ENCODE data around the gene CCDC33. TPM values are rescaled to one million over a fixed set of nuclear protein-coding genes. Genes with fewer than 3 reads are reported as not detected.

Gene CCDC33
- 4.3 TPM for polyA plus RNA-seq (2013, experiment 1 of 2)
- 4.1 TPM for polyA plus RNA-seq (2013, experiment 2 of 2)

- Histone ChIP-seq H3K4me3 (ENCODE audit: low read length) (no peak within 1 kb of the TSS), H3K9ac (ENCODE audit: low read depth, low read length) (no peak within 1 kb of the TSS), H3K27ac (ENCODE audit: low read depth, low read length) (no peak within 1 kb of the TSS), H3K4me1 (ENCODE audit: insufficient read depth, low read length) (peaks cover 21% of the 10 kb centered on the region; the same call in 1 of the 2 replicates), H3K9me3 (ENCODE audit: insufficient read depth, low read depth, low read length) (no peaks in the 10 kb centered on the region), H3K27me3 (ENCODE audit: insufficient read depth, low read length) (no peaks in the 10 kb centered on the region), H3K36me3 (ENCODE audit: insufficient read depth, low read length) (no peaks in the 10 kb centered on the region)
- whole genome bisulfite sequencing = 90% methylated on average over 6 of the region's 6 CpGs
Observed at GRCh38 chr15:74235962-74236361, at the start of gene CCDC33. Gene CCDC33 (plus strand): TSS chr15:74236326. CDS start chr15:74236720, 394 bp downstream.

DNA sequence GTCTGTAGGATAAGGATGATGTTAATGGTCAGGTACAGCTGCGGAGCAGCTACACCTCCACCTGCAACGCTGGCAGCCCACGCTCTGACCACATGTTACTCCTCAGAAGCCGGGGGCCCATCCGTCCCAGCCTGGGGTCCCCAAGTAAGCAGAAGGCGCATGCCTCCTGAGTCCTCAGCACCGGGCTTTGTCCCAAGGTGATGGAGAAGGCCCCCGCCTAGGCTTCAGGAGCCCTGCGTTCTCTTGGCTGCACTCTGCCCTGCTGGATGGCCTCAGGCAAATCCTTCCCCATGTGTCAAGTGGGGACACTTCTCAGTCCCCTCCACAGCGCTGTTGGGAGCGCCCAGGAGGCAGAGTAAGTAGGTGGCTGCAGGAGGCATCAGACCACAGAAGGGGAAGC lies 47.9 kb upstream of the CCDC33 start:
- no peaks in the 10 kb centered on the region for H3K36me3 ChIP-seq (ENCODE audit: insufficient read depth, low read length)
- no peak overlapping the region for H3K9ac ChIP-seq (ENCODE audit: low read depth, low read length)
- no peaks in the 10 kb centered on the region for H3K27me3 ChIP-seq (ENCODE audit: insufficient read depth, low read length)
- no peaks in the 10 kb centered on the region for H3K9me3 ChIP-seq (ENCODE audit: insufficient read depth, low read depth, low read length)
- no peak overlapping the region for H3K4me3 ChIP-seq (ENCODE audit: low read length)
- H3K4me1 ChIP-seq (ENCODE audit: insufficient read depth, low read length) = no peaks in the 10 kb centered on the region
- 93% methylated on average over 11 of the region's 11 CpGs for WGBS
- H3K27ac ChIP-seq (ENCODE audit: low read depth, low read length) = no peak overlapping the region

- H3K4me3 ChIP-seq (ENCODE audit: low read length) = no peak overlapping the region
- H3K27ac ChIP-seq (ENCODE audit: low read depth, low read length) = no peak overlapping the region
- no peak overlapping the region for H3K9ac ChIP-seq (ENCODE audit: low read depth, low read length)
- no peaks in the 10 kb centered on the region for H3K9me3 ChIP-seq (ENCODE audit: insufficient read depth, low read depth, low read length)
- no peaks in the 10 kb centered on the region for H3K27me3 ChIP-seq (ENCODE audit: insufficient read depth, low read length)
- H3K4me1 ChIP-seq (ENCODE audit: insufficient read depth, low read length) = no peaks in the 10 kb centered on the region
- WGBS = 93% methylated on average over 3 of the region's 3 CpGs
- no peaks in the 10 kb centered on the region for H3K36me3 ChIP-seq (ENCODE audit: insufficient read depth, low read length)
Observed at GRCh38 chr15:74191798-74192197, 44.3 kb upstream of the CCDC33 start.

DNA sequence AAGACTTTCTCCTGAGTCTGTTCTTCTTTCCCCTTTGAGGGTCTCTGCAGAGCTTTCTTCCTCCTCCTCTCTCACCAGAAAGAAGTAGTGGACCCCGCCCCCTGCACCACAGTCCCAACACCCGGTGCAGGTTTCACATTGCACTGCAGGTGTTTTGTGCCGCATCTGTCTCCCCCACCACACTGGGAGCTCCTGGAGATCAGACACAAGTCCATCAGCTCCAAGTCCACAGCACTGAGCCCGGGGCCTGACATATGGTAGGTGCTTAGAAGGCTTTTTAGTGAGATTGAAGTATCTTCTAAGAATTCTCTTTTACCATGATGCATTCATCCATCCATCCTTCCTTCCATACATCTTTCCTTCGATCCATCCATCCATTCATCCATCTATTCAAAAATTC lies 43.4 kb upstream of the CCDC33 start:
- 81% methylated on average over 4 of the region's 5 CpGs for WGBS
- H3K27ac ChIP-seq (ENCODE audit: low read depth, low read length) = no peak overlapping the region
- H3K4me3 ChIP-seq (ENCODE audit: low read length) = no peak overlapping the region
- no peaks in the 10 kb centered on the region for H3K4me1 ChIP-seq (ENCODE audit: insufficient read depth, low read length)
- H3K9me3 ChIP-seq (ENCODE audit: insufficient read depth, low read depth, low read length) = no peaks in the 10 kb centered on the region
- no peak overlapping the region for H3K9ac ChIP-seq (ENCODE audit: low read depth, low read length)
- H3K36me3 ChIP-seq (ENCODE audit: insufficient read depth, low read length) = no peaks in the 10 kb centered on the region
- no peaks in the 10 kb centered on the region for H3K27me3 ChIP-seq (ENCODE audit: insufficient read depth, low read length)

- no peaks in the 10 kb centered on the region for H3K27me3 ChIP-seq (ENCODE audit: insufficient read depth, low read length)
- H3K36me3 ChIP-seq (ENCODE audit: insufficient read depth, low read length) = no peaks in the 10 kb centered on the region
- H3K4me1 ChIP-seq (ENCODE audit: insufficient read depth, low read length) = no peaks in the 10 kb centered on the region
- no peaks in the 10 kb centered on the region for H3K9me3 ChIP-seq (ENCODE audit: insufficient read depth, low read depth, low read length)
- WGBS = 84% methylated on average over 4 of the region's 4 CpGs
- no peak overlapping the region for H3K9ac ChIP-seq (ENCODE audit: low read depth, low read length)
- H3K4me3 ChIP-seq (ENCODE audit: low read length) = no peak overlapping the region
- H3K27ac ChIP-seq (ENCODE audit: low read depth, low read length) = no peak overlapping the region
Observed at GRCh38 chr15:74193299-74193718, 42.8 kb upstream of the CCDC33 start.

- no peaks in the 10 kb centered on the region for H3K27me3 ChIP-seq (ENCODE audit: insufficient read depth, low read length)
- H3K9ac ChIP-seq (ENCODE audit: low read depth, low read length) = no peak overlapping the region
- 83% methylated on average over 6 of the region's 6 CpGs for WGBS
- H3K27ac ChIP-seq (ENCODE audit: low read depth, low read length) = no peak overlapping the region
- H3K9me3 ChIP-seq (ENCODE audit: insufficient read depth, low read depth, low read length) = no peaks in the 10 kb centered on the region
- no peaks in the 10 kb centered on the region for H3K36me3 ChIP-seq (ENCODE audit: insufficient read depth, low read length)
- H3K4me1 ChIP-seq (ENCODE audit: insufficient read depth, low read length) = no peaks in the 10 kb centered on the region
- H3K4me3 ChIP-seq (ENCODE audit: low read length) = no peak overlapping the region
Observed at GRCh38 chr15:74193905-74194304, 42.2 kb upstream of the CCDC33 start.

DNA sequence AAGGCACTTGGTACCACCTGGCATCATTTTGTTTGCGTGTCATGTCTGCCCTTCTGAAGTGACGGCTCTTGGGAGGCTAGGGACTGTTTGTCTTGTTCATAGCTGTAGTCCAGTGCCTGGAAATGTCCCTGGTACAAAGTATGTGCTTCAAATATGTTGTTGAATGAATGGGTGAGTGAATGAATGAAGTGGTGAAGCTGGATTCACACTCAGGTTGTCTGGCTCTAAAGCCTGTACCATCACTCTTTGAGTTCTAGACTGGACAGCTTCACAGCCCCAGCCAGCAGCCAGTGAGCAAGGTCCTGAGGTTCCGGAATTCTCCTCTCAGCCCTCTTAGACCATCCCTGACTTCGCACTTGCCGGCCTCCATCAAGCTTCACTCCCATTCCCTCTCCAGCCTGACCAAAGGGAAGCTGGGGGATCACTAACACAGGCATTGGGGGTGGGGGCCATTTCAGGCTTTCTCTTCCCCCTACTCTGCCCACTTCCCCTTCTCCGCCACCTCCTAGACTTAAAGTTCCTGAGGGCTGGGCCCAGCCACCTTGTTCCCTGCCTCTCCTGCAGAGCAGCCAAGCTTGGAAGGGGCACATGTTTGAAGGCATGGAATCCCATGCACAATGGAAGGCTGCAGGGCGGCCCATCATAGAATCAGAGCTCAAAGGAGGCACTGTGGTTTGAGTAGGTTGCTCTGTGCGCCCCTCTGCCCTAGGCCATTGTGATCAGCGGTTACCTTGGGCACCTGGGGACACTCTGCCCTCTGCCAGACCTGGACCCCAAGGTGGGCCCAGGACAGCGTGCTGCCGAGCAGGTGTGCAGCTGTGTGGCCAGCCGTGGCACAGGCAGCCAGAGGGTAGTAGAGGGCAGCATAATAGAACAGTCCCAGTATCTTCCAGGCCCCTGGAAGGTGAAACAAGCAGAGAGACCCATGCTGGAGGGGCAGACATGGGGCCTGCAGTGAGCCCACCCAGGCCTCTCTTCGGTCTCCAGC lies 41.3 kb upstream of the CCDC33 start:
- H3K27me3 ChIP-seq (ENCODE audit: insufficient read depth, low read length) = no peaks in the 10 kb centered on the region
- H3K27ac ChIP-seq (ENCODE audit: low read depth, low read length) = no peak overlapping the region
- H3K4me3 ChIP-seq (ENCODE audit: low read length) = no peak overlapping the region
- no peaks in the 10 kb centered on the region for H3K4me1 ChIP-seq (ENCODE audit: insufficient read depth, low read length)
- WGBS = 94% methylated on average over 13 of the region's 13 CpGs
- no peaks in the 10 kb centered on the region for H3K36me3 ChIP-seq (ENCODE audit: insufficient read depth, low read length)
- H3K9ac ChIP-seq (ENCODE audit: low read depth, low read length) = no peak overlapping the region
- H3K9me3 ChIP-seq (ENCODE audit: insufficient read depth, low read depth, low read length) = no peaks in the 10 kb centered on the region

GRCh38 chr15:74196175-74196574 lies 40.0 kb upstream of the CCDC33 start:
- no peaks in the 10 kb centered on the region for H3K9me3 ChIP-seq (ENCODE audit: insufficient read depth, low read depth, low read length)
- H3K4me1 ChIP-seq (ENCODE audit: insufficient read depth, low read length) = peaks cover 9% of the 10 kb centered on the region
- no peak overlapping the region for H3K4me3 ChIP-seq (ENCODE audit: low read length)
- H3K9ac ChIP-seq (ENCODE audit: low read depth, low read length) = no peak overlapping the region
- no peaks in the 10 kb centered on the region for H3K36me3 ChIP-seq (ENCODE audit: insufficient read depth, low read length)
- WGBS = 94% methylated on average over 7 of the region's 7 CpGs
- H3K27ac ChIP-seq (ENCODE audit: low read depth, low read length) = no peak overlapping the region
- H3K27me3 ChIP-seq (ENCODE audit: insufficient read depth, low read length) = no peaks in the 10 kb centered on the region

- Histone ChIP-seq H3K4me3 (ENCODE audit: low read length) (no peak overlapping the region), H3K36me3 (ENCODE audit: insufficient read depth, low read length) (no peaks in the 10 kb centered on the region), H3K9ac (ENCODE audit: low read depth, low read length) (no peak overlapping the region), H3K27me3 (ENCODE audit: insufficient read depth, low read length) (no peaks in the 10 kb centered on the region), H3K27ac (ENCODE audit: low read depth, low read length) (no peak overlapping the region), H3K4me1 (ENCODE audit: insufficient read depth, low read length) (peaks cover 21% of the 10 kb centered on the region), H3K9me3 (ENCODE audit: insufficient read depth, low read depth, low read length) (no peaks in the 10 kb centered on the region)
- 95% methylated on average over 8 of the region's 9 CpGs for WGBS
Observed at GRCh38 chr15:74197176-74197965, 38.8 kb upstream of the CCDC33 start.

DNA sequence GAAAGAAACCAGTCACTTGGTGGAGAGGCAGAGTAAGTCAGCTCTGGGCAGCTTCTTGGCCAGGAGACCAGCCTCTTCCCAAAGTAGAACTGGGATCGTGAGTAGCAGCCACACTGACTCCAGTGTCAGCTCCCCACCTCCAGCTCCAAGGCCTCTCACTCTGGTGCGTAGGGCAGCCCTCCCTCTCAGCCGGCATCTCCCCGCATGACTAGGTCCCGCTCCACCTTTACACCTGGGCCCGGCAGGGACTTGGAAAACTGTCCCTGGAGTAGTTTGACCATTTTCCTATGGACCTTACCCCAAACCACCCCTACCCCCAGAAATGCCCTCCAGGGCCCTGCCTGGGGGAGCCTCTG lies 36.9 kb upstream of the CCDC33 start:
- H3K4me3 ChIP-seq (ENCODE audit: low read length) = no peak overlapping the region
- WGBS = 91% methylated on average over 6 of the region's 6 CpGs
- H3K9me3 ChIP-seq (ENCODE audit: insufficient read depth, low read depth, low read length) = no peaks in the 10 kb centered on the region
- H3K4me1 ChIP-seq (ENCODE audit: insufficient read depth, low read length) = peaks cover 37% of the 10 kb centered on the region
- no peaks in the 10 kb centered on the region for H3K27me3 ChIP-seq (ENCODE audit: insufficient read depth, low read length)
- H3K27ac ChIP-seq (ENCODE audit: low read depth, low read length) = no peak overlapping the region
- no peaks in the 10 kb centered on the region for H3K36me3 ChIP-seq (ENCODE audit: insufficient read depth, low read length)
- H3K9ac ChIP-seq (ENCODE audit: low read depth, low read length) = no peak overlapping the region

- Histone ChIP-seq H3K9ac (ENCODE audit: low read depth, low read length) (no peak overlapping the region), H3K27ac (ENCODE audit: low read depth, low read length) (no peak overlapping the region), H3K27me3 (ENCODE audit: insufficient read depth, low read length) (no peaks in the 10 kb centered on the region), H3K4me1 (ENCODE audit: insufficient read depth, low read length) (peaks cover 43% of the 10 kb centered on the region), H3K36me3 (ENCODE audit: insufficient read depth, low read length) (no peaks in the 10 kb centered on the region), H3K9me3 (ENCODE audit: insufficient read depth, low read depth, low read length) (no peaks in the 10 kb centered on the region), H3K4me3 (ENCODE audit: low read length) (peak overlapping the region; percentile 6; the same call in 1 of the 2 replicates)
- 53% methylated on average over 1 of the region's 1 CpG for WGBS
Observed at GRCh38 chr15:74200412-74200815, 35.7 kb upstream of the CCDC33 start.
